K562 (cell line): ENCODE results near the gene BMP8B. TPM values are rescaled to one million over a fixed set of nuclear protein-coding genes. Genes with fewer than 3 reads are reported as not detected.

Experiments used
- ATAC-seq: fragments of 200-7000 bp; cut with Tn5 transposase; 3 replicates; pipeline ENCODE4 v1.9.1; 2020; ENCODE audit warnings: moderate library complexity
- BruUV-seq: library from RNA; stranded (reverse); fragments of 400-500 nt; replicated peaks from 2 replicates; lab custom pipeline; 2021; lab: Mats Ljungman, UMichigan
- CTCF ChIA-PET: fragments of 300-600 bp; formaldehyde crosslinking; extraction: SDS; loops from one replicate; lab custom pipeline; 2021; ENCODE audit warnings: low intra/inter-chr PET ratio; lab: Yijun Ruan, JAX
- POLR2A ChIA-PET: fragments of 300-600, 350-650 bp; sonication (Branson Sonifier 250); formaldehyde crosslinking; extraction: SDS; loops from one replicate; lab custom pipeline; 2021; ENCODE audit warnings: antibody characterized with exemption, inconsistent platforms; lab: Yijun Ruan, JAX
- DNase-seq, 4 experiments: peaks; one replicate each; pipeline versions ENCODE4 v3.0.0 to v3.0.0-alpha.2; 2011 to 2018; ENCODE audit warnings: low spot score in 3 of 4, mixed read lengths in 3 of 4; ENCODE audit errors: extremely low read depth in 1 of 4
- FAIRE-seq: peaks from 2 replicates; lab custom pipeline; 2011; peaks lifted over from hg19 to GRCh38; lab: Jason Lieb, UNC
- H2AFZ ChIP-seq: 2 replicates; pipeline ENCODE4 v1.6.0; 2011; ENCODE audit warnings: low read depth, low read length, control low read depth, inconsistent platforms
- H3K27ac ChIP-seq: fragments of 200-600 bp; 3 replicates; pipeline ENCODE4 v1.8.0; 2011; ENCODE audit warnings: low read depth, mild to moderate bottlenecking, control low read depth, inconsistent platforms, low read length, moderate library complexity, mixed read lengths; ENCODE audit errors: extremely low read depth
- H3K27me3 ChIP-seq, 2 experiments: fragments of 300-600 bp in 1 of 2; 2 replicates in 1 of 2; 3 replicates in 1 of 2; pipeline versions ENCODE4 v1.6.0 to v1.8.0; 2011; ENCODE audit warnings: inconsistent platforms in 2 of 2, low read length in 2 of 2, mild to moderate bottlenecking in 1 of 2, mixed read lengths in 1 of 2, moderate library complexity in 1 of 2; ENCODE audit not compliant: control insufficient read depth in 2 of 2, insufficient read depth in 2 of 2
- H3K36me3 ChIP-seq: fragments of 300-600 bp; 3 replicates; pipeline ENCODE4 v1.8.0; 2011; ENCODE audit warnings: mild to moderate bottlenecking, low read length, inconsistent platforms; ENCODE audit not compliant: control insufficient read depth, insufficient read depth
- H3K4me1 ChIP-seq, 2 experiments: fragments of 200-600 bp in 1 of 2; replicated peaks in 1 of 2; 2 replicates in 1 of 2; 3 replicates in 1 of 2; pipeline versions ENCODE4 v1.5.1 to v1.8.0; 2011; ENCODE audit warnings: inconsistent platforms in 2 of 2, low read length in 2 of 2, mild to moderate bottlenecking in 1 of 2, mixed read lengths in 1 of 2, moderate library complexity in 1 of 2; ENCODE audit not compliant: control insufficient read depth in 2 of 2, insufficient read depth in 2 of 2
- H3K4me2 ChIP-seq: 2 replicates; pipeline ENCODE4 v1.6.1; 2011; ENCODE audit warnings: low read length, control low read depth, inconsistent platforms, mixed read lengths; ENCODE audit not compliant: insufficient read depth
- H3K4me3 ChIP-seq: fragments of 200-600 bp; sonication (generic), shearing (Covaris generic); 2 replicates; pipeline ENCODE4 v1.5.1; 2016; ENCODE audit warnings: control low read depth, inconsistent platforms
- H3K79me2 ChIP-seq: fragments of 200-600 bp; 3 replicates; pipeline ENCODE4 v1.8.0; 2011; ENCODE audit warnings: low read length, inconsistent platforms; ENCODE audit not compliant: control insufficient read depth, insufficient read depth
- H3K9ac ChIP-seq, 2 experiments: 2 replicates each; pipeline versions ENCODE4 v1.6.0 to v1.6.1; 2011; ENCODE audit warnings: low read depth in 2 of 2, low read length in 2 of 2, control low read depth in 1 of 2, inconsistent platforms in 1 of 2, mild to moderate bottlenecking in 1 of 2, mixed read lengths in 1 of 2; ENCODE audit not compliant: insufficient read depth in 1 of 2
- H3K9me1 ChIP-seq: one replicate; pipeline ENCODE4 v1.6.0; 2011; ENCODE audit warnings: inconsistent platforms, mild to moderate bottlenecking, low read length, moderate library complexity; ENCODE audit not compliant: control insufficient read depth, insufficient read depth
- H3K9me3 ChIP-seq: replicated peaks from 2 replicates; pipeline ENCODE4 v1.5.1; 2011; ENCODE audit warnings: low read depth, low read length, inconsistent platforms; ENCODE audit not compliant: control insufficient read depth, insufficient read depth
- H4K20me1 ChIP-seq: replicated peaks from 2 replicates; pipeline ENCODE4 v1.6.1; 2011; ENCODE audit warnings: low read length, inconsistent platforms, mixed read lengths; ENCODE audit not compliant: control insufficient read depth, insufficient read depth
- ARID2 ChIP-seq: fragments of 450-650 bp; IDR thresholded peaks from 2 replicates; pipeline ENCODE4 v1.6.1; 2017; ENCODE audit warnings: antibody characterized with exemption, mild to moderate bottlenecking
- CTBP1 ChIP-seq: fragments of 450-650 bp; IDR thresholded peaks from 2 replicates; pipeline ENCODE4 v1.6.1; 2016; ENCODE audit warnings: borderline replicate concordance
- E2F5 ChIP-seq: sonication (generic); formaldehyde crosslinking; IDR thresholded peaks from 2 replicates; pipeline ENCODE4 v1.8.0; 2022; ENCODE audit warnings: mild to moderate bottlenecking, missing genetic modification reagents
- ELF2 ChIP-seq: fragments of 250-450 bp; sonication (Bioruptor Pico); IDR thresholded peaks from 2 replicates; pipeline ENCODE4 v1.5.0; 2021; ENCODE audit warnings: mild to moderate bottlenecking
- ESRRB ChIP-seq: fragments of 250-450 bp; sonication (Bioruptor Pico); IDR thresholded peaks from 2 replicates; pipeline ENCODE4 v1.5.0; 2020; ENCODE audit warnings: mild to moderate bottlenecking, moderate library complexity, borderline replicate concordance
- GABPB1 ChIP-seq: sonication (generic); formaldehyde crosslinking; IDR thresholded peaks from 2 replicates; pipeline ENCODE4 v1.8.0; 2022; ENCODE audit warnings: mild to moderate bottlenecking, missing genetic modification reagents
- HMG20A ChIP-seq: fragments of 450-650 bp; formaldehyde crosslinking; conservative IDR thresholded peaks from 2 replicates; pipeline ENCODE4 v1.4.0; 2020; ENCODE audit warnings: mild to moderate bottlenecking, mixed read lengths
- POLR2A ChIP-seq: fragments of 450-650 bp; conservative IDR thresholded peaks from 2 replicates; pipeline ENCODE4 v1.6.1; 2016
- SMARCB1 ChIP-seq: IDR thresholded peaks from 2 replicates; pipeline ENCODE4 v1.6.1; 2011; ENCODE audit warnings: improper control_type of control experiment, low read depth; ENCODE audit not compliant: insufficient read length
- SMC3 ChIP-seq: conservative IDR thresholded peaks from 2 replicates; pipeline ENCODE4 v1.6.1; 2011; ENCODE audit warnings: low read depth, low read length, improper control_type of control experiment; ENCODE audit not compliant: insufficient read depth
- STAT5A ChIP-seq: IDR thresholded peaks from 2 replicates; pipeline ENCODE4 v1.6.1; 2012; ENCODE audit warnings: low read length, inconsistent platforms, borderline replicate concordance
- ZNF175 ChIP-seq: fragments of 200-800 bp; sonication (Bioruptor generic); IDR thresholded peaks from 2 replicates; pipeline ENCODE4 v1.6.1; 2016; ENCODE audit warnings: low read depth, mild to moderate bottlenecking, missing genetic modification characterization, missing compliant biosample characterization
- ZNF384 ChIP-seq: IDR thresholded peaks from 2 replicates; pipeline ENCODE4 v1.6.1; 2012; ENCODE audit warnings: low read depth, low read length, improper control_type of control experiment
- ZNF445 ChIP-seq: fragments of 250-450 bp; sonication (Bioruptor Pico); IDR thresholded peaks from 2 replicates; pipeline ENCODE4 v1.4.0; 2020; ENCODE audit warnings: low read depth, mild to moderate bottlenecking, moderate library complexity
- WGBS: fragments of 100-300 bp; shearing (Covaris generic); methylation state at CpG from one replicate; pipeline ENCODE4 v1.1.6; 2016; ENCODE audit warnings: low coverage, mixed read lengths; ENCODE audit not compliant: insufficient coverage; ENCODE audit errors: missing lambda C conversion rate; 5-methylcytosine and 5-hydroxymethylcytosine counted together
- in situ Hi-C: fragments of 300-500 bp; cut with MboI; formaldehyde crosslinking; loops from 4 replicates; pipeline ENCODE4 v1.15.0; 2018; ENCODE audit warnings: inconsistent platforms, mixed read lengths
- intact Hi-C: fragments of 100-400 bp; cut with micrococcal nuclease; formaldehyde crosslinking; loops from 2 replicates; pipeline ENCODE4 v1.14.2; 2022
- polyA plus RNA-seq, 8 experiments: library from polyadenylated mRNA; depleted of rRNA in 4 of 8; stranded (reverse) in 5 of 8; unstranded in 3 of 8; fragments of >200 nt; fragmentation: Nextera tagmentation in 2 of 8; fragmentation: Illumina TruSeq in 1 of 8; extraction: Ambion mirVana in 2 of 8; extraction: Trizol in 1 of 8; gene quantifications; 2 replicates each; pipeline versions ENCODE4 v1.2.1 to v1.2.3, GENCODE V29; 2011 to 2014; ENCODE audit warnings: inconsistent platforms in 1 of 8, missing spikeins in 1 of 8
- total RNA-seq, 7 experiments: library from RNA; depleted of rRNA in 6 of 7; stranded (reverse); fragments of >200 nt in 6 of 7; fragmentation: Illumina TruSeq in 2 of 7; extraction: Trizol in 2 of 7; gene quantifications; 2 replicates each; pipeline versions ENCODE4 v1.2.1 to v1.2.3, GENCODE V29; 2011 to 2021; ENCODE audit warnings: low replicate concordance in 1 of 7
- TF ChIP-seq, protein P1 (sequence below): fragments of 450-650 bp; IDR thresholded peaks from one replicate; pipeline ENCODE4 v1.6.1; 2018; ENCODE audit warnings: mild to moderate bottlenecking, moderate library complexity; ENCODE audit not compliant: partially characterized antibody
- TF ChIP-seq, protein P2 (sequence below): fragments of 450-650 bp; formaldehyde crosslinking; IDR thresholded peaks from 2 replicates; pipeline ENCODE4 v1.4.0; 2020; ENCODE audit warnings: mild to moderate bottlenecking, moderate library complexity

Gene BMP8B
- total and polyA plus RNA-seq, 9 of the 15 experiments (the other 6 are each of a cell fraction or from before 2014, with no cell fraction given) = 0.03 to 0.33 (median 0.14) TPM

- TF ChIP-seq, protein P1, sequence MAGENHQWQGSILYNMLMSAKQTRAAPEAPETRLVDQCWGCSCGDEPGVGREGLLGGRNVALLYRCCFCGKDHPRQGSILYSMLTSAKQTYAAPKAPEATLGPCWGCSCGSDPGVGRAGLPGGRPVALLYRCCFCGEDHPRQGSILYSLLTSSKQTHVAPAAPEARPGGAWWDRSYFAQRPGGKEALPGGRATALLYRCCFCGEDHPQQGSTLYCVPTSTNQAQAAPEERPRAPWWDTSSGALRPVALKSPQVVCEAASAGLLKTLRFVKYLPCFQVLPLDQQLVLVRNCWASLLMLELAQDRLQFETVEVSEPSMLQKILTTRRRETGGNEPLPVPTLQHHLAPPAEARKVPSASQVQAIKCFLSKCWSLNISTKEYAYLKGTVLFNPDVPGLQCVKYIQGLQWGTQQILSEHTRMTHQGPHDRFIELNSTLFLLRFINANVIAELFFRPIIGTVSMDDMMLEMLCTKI = no peak
- TF ChIP-seq, all 486 proteins: peak for 0
Observed at GRCh38 chr1:39721664-39722063, 67.0 kb downstream of the BMP8B start (continued).

GRCh38 chr1:39720094-39720999 is 68.3 kb downstream of the BMP8B start:
- ChIA-PET POLR2A (interaction anchor here (0.6 to 1.2 kb wide), 4 partner anchors 8 to 146 kb away, joined by 3 to 4 read pairs (median 4); no protein-coding TSS in a partner anchor), CTCF (interaction anchor here (0.6 to 3.1 kb wide), 18 partner anchors 9 to 622 kb away, joined by 3 to 28 read pairs (median 5); partner anchors contain the start of gene NT5C1A)
- no peaks in the 10 kb centered on the region for H3K36me3 ChIP-seq
- H3K27ac ChIP-seq = no peak overlapping the region
- FAIRE-seq (peak; percentile 89), DNase-seq (peak; percentile 48 to 76 (median 56)), ATAC-seq (peak; percentile 85)
- H3K4me2 ChIP-seq = no peak overlapping the region
- H3K4me1 ChIP-seq = no peaks in the 10 kb centered on the region
- no TSS peak for BruUV-seq
- H3K79me2 ChIP-seq = no peaks in the 10 kb centered on the region
- no peak overlapping the region for H3K9ac ChIP-seq
- H3K9me3 ChIP-seq = no peaks in the 10 kb centered on the region
- H2AFZ ChIP-seq = 0 out of 2 replicates have a peak overlapping the region, but pooled peaks have one; percentile 32
- H3K9me1 ChIP-seq = no peaks in the 10 kb centered on the region
- intact Hi-C loops = loop anchor here (1.0 to 5.0 kb wide), 4 partner anchors 18 to 114 kb away; partner anchors contain the start of gene NT5C1A
- 25% methylated on average over 7 of the region's 7 CpGs for whole genome bisulfite sequencing
- H3K27me3 ChIP-seq = peaks cover 3 to 4% of the 10 kb centered on the region in 2 experiments; a peak in 2 of 5 replicates
- H4K20me1 ChIP-seq = no peaks in the 10 kb centered on the region
- no peak overlapping the region for H3K4me3 ChIP-seq
- in situ Hi-C loops = loop anchor here (5.0 kb wide), 1 partner anchor 123 kb away; no protein-coding TSS in a partner anchor
- TF ChIP-seq GABPB1 (no peak), ELF2 (CRISPR knock-in tag) (peak; percentile 31; the same call in 1 of the 2 replicates), ESRRB (CRISPR knock-in tag) (no peak), CTBP1 (no peak), SMC3 (peak; percentile 81), ARID2 (peak; percentile 37; the same call in 1 of the 2 replicates), ZNF384 (peak; percentile 87), E2F5 (CRISPR knock-in tag) (no peak), SMARCB1 (no peak), ZNF175 (CRISPR knock-in tag) (no peak), STAT5A (no peak), HMG20A (CRISPR knock-in tag) (no peak), POLR2A (no peak), ZNF445 (CRISPR knock-in tag) (no peak)
- TF ChIP-seq, protein P2, sequence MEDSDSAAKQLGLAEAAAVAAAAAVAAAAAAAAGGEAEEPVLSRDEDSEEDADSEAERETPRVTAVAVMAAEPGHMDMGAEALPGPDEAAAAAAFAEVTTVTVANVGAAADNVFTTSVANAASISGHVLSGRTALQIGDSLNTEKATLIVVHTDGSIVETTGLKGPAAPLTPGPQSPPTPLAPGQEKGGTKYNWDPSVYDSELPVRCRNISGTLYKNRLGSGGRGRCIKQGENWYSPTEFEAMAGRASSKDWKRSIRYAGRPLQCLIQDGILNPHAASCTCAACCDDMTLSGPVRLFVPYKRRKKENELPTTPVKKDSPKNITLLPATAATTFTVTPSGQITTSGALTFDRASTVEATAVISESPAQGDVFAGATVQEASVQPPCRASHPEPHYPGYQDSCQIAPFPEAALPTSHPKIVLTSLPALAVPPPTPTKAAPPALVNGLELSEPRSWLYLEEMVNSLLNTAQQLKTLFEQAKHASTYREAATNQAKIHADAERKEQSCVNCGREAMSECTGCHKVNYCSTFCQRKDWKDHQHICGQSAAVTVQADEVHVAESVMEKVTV = peak; percentile 85
